ENCODE data around the gene ROR1.

The ROR1 gene

GRCh38 chr1:64060611-64061302 is 286.9 kb downstream of the ROR1 start:
- no peak overlapping the region for H3K4me3 ChIP-seq (ENCODE audit: low read length)
- no peak for TF ChIP-seq ZNF274 (IDR thresholded peaks at IDR 0.05; ENCODE audit: low read depth, low read length)

GRCh38 chr1:64061430-64062104 is 287.8 kb downstream of the ROR1 start:
- TF ChIP-seq ZNF274 (IDR thresholded peaks at IDR 0.05; ENCODE audit: low read depth, low read length) = no peak
- no peak overlapping the region for H3K4me3 ChIP-seq (ENCODE audit: low read length)

GRCh38 chr1:64062529-64062928 is 288.7 kb downstream of the ROR1 start:
- H3K4me3 ChIP-seq (ENCODE audit: low read length) = no peak overlapping the region
- TF ChIP-seq ZNF274 (IDR thresholded peaks at IDR 0.05; ENCODE audit: low read depth, low read length) = no peak

GRCh38 chr1:64062941-64063581 is 289.2 kb downstream of the ROR1 start:
- no peak for TF ChIP-seq ZNF274 (IDR thresholded peaks at IDR 0.05; ENCODE audit: low read depth, low read length)
- no peak overlapping the region for H3K4me3 ChIP-seq (ENCODE audit: low read length)

GRCh38 chr1:64065571-64065970 is 291.8 kb downstream of the ROR1 start:
- H3K4me3 ChIP-seq (ENCODE audit: low read length) = no peak overlapping the region
- no peak for TF ChIP-seq ZNF274 (IDR thresholded peaks at IDR 0.05; ENCODE audit: low read depth, low read length)

- TF ChIP-seq ZNF274 (IDR thresholded peaks at IDR 0.05; ENCODE audit: low read depth, low read length) = no peak
- H3K4me3 ChIP-seq (ENCODE audit: low read length) = no peak overlapping the region
These were observed 298.4 kb downstream of the ROR1 start for GRCh38 chr1:64072089-64072793.

GRCh38 chr1:64073705-64074104 is 299.9 kb downstream of the ROR1 start:
- no peak overlapping the region for H3K4me3 ChIP-seq (ENCODE audit: low read length)
- TF ChIP-seq ZNF274 (IDR thresholded peaks at IDR 0.05; ENCODE audit: low read depth, low read length) = no peak

- no peak for TF ChIP-seq ZNF274 (IDR thresholded peaks at IDR 0.05; ENCODE audit: low read depth, low read length)
- no peak overlapping the region for H3K4me3 ChIP-seq (ENCODE audit: low read length)
These were observed 300.9 kb downstream of the ROR1 start for GRCh38 chr1:64074767-64075166.

GRCh38 chr1:64077281-64077940 is 303.6 kb downstream of the ROR1 start:
- no peak overlapping the region for H3K4me3 ChIP-seq (ENCODE audit: low read length)
- no peak for TF ChIP-seq ZNF274 (IDR thresholded peaks at IDR 0.05; ENCODE audit: low read depth, low read length)

- no peak overlapping the region for H3K4me3 ChIP-seq (ENCODE audit: low read length)
- TF ChIP-seq ZNF274 (IDR thresholded peaks at IDR 0.05; ENCODE audit: low read depth, low read length) = no peak
These were observed 307.2 kb downstream of the ROR1 start for GRCh38 chr1:64080941-64081562.

GRCh38 chr1:64082459-64082858 is 308.6 kb downstream of the ROR1 start:
- TF ChIP-seq ZNF274 (IDR thresholded peaks at IDR 0.05; ENCODE audit: low read depth, low read length) = no peak
- no peak overlapping the region for H3K4me3 ChIP-seq (ENCODE audit: low read length)

- H3K4me3 ChIP-seq (ENCODE audit: low read length) = no peak overlapping the region
- TF ChIP-seq ZNF274 (IDR thresholded peaks at IDR 0.05; ENCODE audit: low read depth, low read length) = no peak
These were observed 310.6 kb downstream of the ROR1 start for GRCh38 chr1:64084451-64084850.

GRCh38 chr1:64087768-64088167 is 314.0 kb downstream of the ROR1 start:
- no peak for TF ChIP-seq ZNF274 (IDR thresholded peaks at IDR 0.05; ENCODE audit: low read depth, low read length)
- H3K4me3 ChIP-seq (ENCODE audit: low read length) = no peak overlapping the region

GRCh38 chr1:64090436-64090835 is 316.6 kb downstream of the ROR1 start:
- no peak for TF ChIP-seq ZNF274 (IDR thresholded peaks at IDR 0.05; ENCODE audit: low read depth, low read length)
- no peak overlapping the region for H3K4me3 ChIP-seq (ENCODE audit: low read length)
